Vagina (tissue), 2 donors: Measurements from ENCODE around the gene SBF2. TPM values are rescaled to one million over a fixed set of nuclear protein-coding genes. Genes with fewer than 3 reads are reported as not detected.
"Not testable (repeated sequence)": the region's sequence is repeated elsewhere in the genome, so short reads cannot be mapped to it uniquely, and the experiment has no call there.

Source experiments
- DNase-seq, 2 donors: peaks; one replicate each; pipeline ENCODE4 v3.0.0-alpha.2; 2017; ENCODE audit errors: extremely low spot score in 2 of 2
- H3K27ac ChIP-seq: fragments of 200-600 bp; sonication (generic); one replicate; pipeline ENCODE4 v1.5.1; 2019
- H3K27me3 ChIP-seq: fragments of 200-600 bp; sonication (generic); one replicate; pipeline ENCODE4 v1.5.1; 2019
- H3K36me3 ChIP-seq, 2 donors: fragments of 200-600 bp; sonication (generic); one replicate each; pipeline ENCODE4 v1.5.1; 2017 to 2019
- H3K4me1 ChIP-seq: fragments of 200-600 bp; sonication (generic); one replicate; pipeline ENCODE4 v1.5.1; 2019
- H3K4me3 ChIP-seq, 2 donors: fragments of 200-600 bp; sonication (generic); 1 replicate in 1 of 2; 2 replicates in 1 of 2; pipeline ENCODE4 v1.5.1; 2016 to 2019
- H3K9me3 ChIP-seq: fragments of 200-600 bp; sonication (generic); one replicate; pipeline ENCODE4 v1.5.1; 2019
- CTCF ChIP-seq, 3 experiments: fragments of 450-650 bp in 2 of 3; fragments of 200-600 bp in 1 of 3; sonication (generic) in 1 of 3; IDR thresholded peaks; one replicate each; pipeline ENCODE4 v1.5.1; 2017 to 2019; ENCODE audit warnings: antibody characterized with exemption in 3 of 3, mild to moderate bottlenecking in 2 of 3, moderate library complexity in 2 of 3
- POLR2A ChIP-seq, 2 donors: fragments of 450-650 bp; IDR thresholded peaks; one replicate each; pipeline ENCODE4 v1.6.1; 2017; ENCODE audit warnings: antibody characterized with exemption in 2 of 2, mild to moderate bottlenecking in 2 of 2, moderate library complexity in 2 of 2
- POLR2AphosphoS5 ChIP-seq, 2 donors: sonication (generic); formaldehyde crosslinking; IDR thresholded peaks; one replicate each; pipeline ENCODE4 v1.9.0; 2017; ENCODE audit warnings: antibody characterized with exemption in 2 of 2, mild to moderate bottlenecking in 2 of 2, low read depth in 1 of 2; ENCODE audit not compliant: insufficient read depth in 1 of 2
- intact Hi-C: fragments of 100-400 bp; cut with DNase I; formaldehyde crosslinking; loops from one replicate; pipeline ENCODE4 v1.15.1; 2023
- total RNA-seq: library from RNA; depleted of rRNA; stranded (reverse); fragments of >200 nt; gene quantifications from one replicate; pipeline ENCODE4 v1.2.3, GENCODE V29; 2016

The SBF2 gene
- total RNA-seq, 1 donor from 2014 or later: 69.5 TPM

GRCh38 chr11:10265936-10266335 lies 28.1 kb downstream of the SBF2 start:
- Histone ChIP-seq H3K36me3 (no peaks in the 10 kb centered on the region), H3K9me3 (no peaks in the 10 kb centered on the region), H3K4me3 (no peak overlapping the region), H3K4me1 (no peaks in the 10 kb centered on the region), H3K27ac (no peak overlapping the region), H3K27me3 (no peaks in the 10 kb centered on the region)
- no peak for DNase-seq
- TF ChIP-seq CTCF (IDR thresholded peaks at IDR 0.05) (no peak), POLR2AphosphoS5 (IDR thresholded peaks at IDR 0.05; ENCODE audit: insufficient read depth in 1 of 2, low read depth in 1 of 2) (no peak), POLR2A (IDR thresholded peaks at IDR 0.05) (no peak)
- intact Hi-C loops: no loop called here

- H3K9me3 ChIP-seq, H3K27me3 ChIP-seq, H3K27ac ChIP-seq, intact Hi-C loops, H3K4me3 ChIP-seq, DNase-seq, H3K4me1 ChIP-seq, H3K36me3 ChIP-seq: not testable (repeated sequence)
These were observed 29.3 kb downstream of the SBF2 start for GRCh38 chr11:10264716-10265115.

- Histone ChIP-seq H3K9me3 (no peaks in the 10 kb centered on the region), H3K27ac (no peak overlapping the region), H3K4me1 (peaks cover 6% of the 10 kb centered on the region), H3K36me3 (no peaks in the 10 kb centered on the region), H3K27me3 (no peaks in the 10 kb centered on the region), H3K4me3 (no peak overlapping the region)
- no peak for TF ChIP-seq CTCF (IDR thresholded peaks at IDR 0.05)
- no peak for TF ChIP-seq POLR2A (IDR thresholded peaks at IDR 0.05)
- no peak for TF ChIP-seq POLR2AphosphoS5 (IDR thresholded peaks at IDR 0.05; ENCODE audit: insufficient read depth in 1 of 2, low read depth in 1 of 2)
- no peak for DNase-seq
- intact Hi-C loops: no loop called here
These were observed 30.1 kb downstream of the SBF2 start for GRCh38 chr11:10263929-10264328.

- no peak overlapping the region for H3K27ac ChIP-seq
- TF ChIP-seq CTCF (IDR thresholded peaks at IDR 0.05) (no peak), POLR2AphosphoS5 (IDR thresholded peaks at IDR 0.05; ENCODE audit: insufficient read depth in 1 of 2, low read depth in 1 of 2) (no peak), POLR2A (IDR thresholded peaks at IDR 0.05) (no peak)
- H3K36me3 ChIP-seq: no peaks in the 10 kb centered on the region
- H3K4me1 ChIP-seq: peaks cover 10% of the 10 kb centered on the region
- H3K4me3 ChIP-seq: no peak overlapping the region
- H3K27me3 ChIP-seq: no peaks in the 10 kb centered on the region
- no peaks in the 10 kb centered on the region for H3K9me3 ChIP-seq
- intact Hi-C loops: no loop called here
- no peak for DNase-seq
These were observed 32.2 kb downstream of the SBF2 start for GRCh38 chr11:10261821-10262220.

- H3K4me1 ChIP-seq: peaks cover 20% of the 10 kb centered on the region
- H3K36me3 ChIP-seq: no peaks in the 10 kb centered on the region
- H3K9me3 ChIP-seq: no peaks in the 10 kb centered on the region
- no peaks in the 10 kb centered on the region for H3K27me3 ChIP-seq
- TF ChIP-seq POLR2A (IDR thresholded peaks at IDR 0.05) (no peak), CTCF (IDR thresholded peaks at IDR 0.05) (no peak), POLR2AphosphoS5 (IDR thresholded peaks at IDR 0.05; ENCODE audit: insufficient read depth in 1 of 2, low read depth in 1 of 2) (no peak)
- no peak overlapping the region for H3K4me3 ChIP-seq
- intact Hi-C loops: no loop called here
- DNase-seq: no peak
- H3K27ac ChIP-seq: no peak overlapping the region
These were observed 36.5 kb downstream of the SBF2 start for GRCh38 chr11:10257478-10257877.
